GM18508 (cell line): ENCODE measurements around the gene HOXB9.

Experiments
- ATAC-seq: cut with Tn5 transposase; IDR thresholded peaks from one replicate; pipeline ENCODE4 v1.9.1; 2021; ENCODE audit warnings: moderate number of reproducible peaks; ENCODE audit not compliant: insufficient read depth, unreplicated experiment

Gene HOXB9

GRCh38 chr17:48589060-48589830 is 36.9 kb downstream of the HOXB9 start:
- ATAC-seq: no peak

- ATAC-seq: no peak
These were observed 37.6 kb downstream of the HOXB9 start for GRCh38 chr17:48588528-48588927.

GRCh38 chr17:48588074-48588415 is 38.1 kb downstream of the HOXB9 start:
- ATAC-seq: no peak

GRCh38 chr17:48587276-48588073 is 38.7 kb downstream of the HOXB9 start:
- ATAC-seq: no peak

- ATAC-seq: no peak
These were observed 39.6 kb downstream of the HOXB9 start for GRCh38 chr17:48586355-48587258.

- ATAC-seq: no peak
These were observed 41.9 kb downstream of the HOXB9 start for GRCh38 chr17:48584223-48584741.

GRCh38 chr17:48583708-48584222 is 42.4 kb downstream of the HOXB9 start:
- no peak for ATAC-seq

- no peak for ATAC-seq
These were observed 43.4 kb downstream of the HOXB9 start for GRCh38 chr17:48582750-48583069.

GRCh38 chr17:48579760-48580554 is 46.2 kb downstream of the HOXB9 start:
- ATAC-seq: no peak

GRCh38 chr17:48579471-48579759 is 46.7 kb downstream of the HOXB9 start:
- ATAC-seq: no peak

- ATAC-seq: no peak
These were observed 47.3 kb downstream of the HOXB9 start for GRCh38 chr17:48578616-48579470.

GRCh38 chr17:48577946-48578615 is 48.1 kb downstream of the HOXB9 start, which contains the start of gene HOXB4:
Gene HOXB4, minus strand, starts transcription at chr17:48578350. Its CDS starts 31 bp downstream, at chr17:48578319.
- ATAC-seq: no peak

- ATAC-seq: no peak
These were observed 48.7 kb downstream of the HOXB9 start for GRCh38 chr17:48577330-48577945.

- no peak for ATAC-seq
These were observed 49.5 kb downstream of the HOXB9 start for GRCh38 chr17:48576479-48577309.

GRCh38 chr17:48575673-48576478 is 50.3 kb downstream of the HOXB9 start:
- ATAC-seq: no peak

- no peak for ATAC-seq
These were observed 51.0 kb downstream of the HOXB9 start for GRCh38 chr17:48575066-48575582.
